Putamen (tissue), 1 donor: ENCODE measurements around the gene MYL2.
"Not testable (repeated sequence)": the region's sequence is repeated elsewhere in the genome, so short reads cannot be mapped to it uniquely, and the experiment has no call there.

Source experiments
- DNase-seq: peaks from one replicate; pipeline ENCODE4 v3.0.0-alpha.2; 2016; ENCODE audit warnings: low spot score

MYL2 gene, protein sequence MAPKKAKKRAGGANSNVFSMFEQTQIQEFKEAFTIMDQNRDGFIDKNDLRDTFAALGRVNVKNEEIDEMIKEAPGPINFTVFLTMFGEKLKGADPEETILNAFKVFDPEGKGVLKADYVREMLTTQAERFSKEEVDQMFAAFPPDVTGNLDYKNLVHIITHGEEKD

GRCh38 chr12:110920324-110920910 lies at the start of gene MYL2:
TSS of gene MYL2 (minus strand) at chr12:110920579. CDS start at chr12:110920529, 50 bp downstream.
- no peak for DNase-seq

DNA sequence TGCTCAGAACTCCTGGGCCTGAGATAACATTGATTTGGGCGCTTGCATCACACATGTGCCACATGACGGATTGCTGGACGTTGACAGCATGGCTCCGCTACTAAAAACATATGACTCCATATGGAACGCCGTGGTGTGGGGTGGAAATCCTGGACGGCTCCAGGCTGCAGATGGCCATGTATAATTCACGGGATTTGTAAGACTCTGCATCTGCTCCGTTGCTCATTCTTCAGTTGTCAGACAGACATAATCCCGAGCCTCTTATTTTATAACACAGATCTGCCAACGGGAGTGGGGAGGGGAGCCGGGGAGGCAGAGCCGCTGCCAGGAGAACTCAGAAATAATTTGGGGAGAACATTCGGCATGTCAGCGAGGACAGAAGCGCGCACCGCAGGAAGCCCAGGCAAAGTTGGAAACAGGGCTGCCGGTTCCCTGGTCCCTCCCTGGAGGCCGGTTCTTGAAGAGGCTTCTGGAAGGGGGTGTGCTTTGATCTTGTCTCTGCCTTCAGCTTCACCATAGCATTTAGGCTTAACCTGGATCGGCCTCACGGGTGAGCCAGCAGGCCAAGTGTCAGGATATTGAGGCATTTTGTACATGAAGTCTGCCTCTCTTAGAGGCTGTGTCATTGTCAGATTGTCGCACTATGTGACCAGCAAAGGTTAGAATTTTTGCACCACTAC lies 45.8 kb upstream of the MYL2 start:
- DNase-seq: no peak

- DNase-seq: no peak
These were observed 45.2 kb upstream of the MYL2 start for GRCh38 chr12:110965574-110965973.

DNA sequence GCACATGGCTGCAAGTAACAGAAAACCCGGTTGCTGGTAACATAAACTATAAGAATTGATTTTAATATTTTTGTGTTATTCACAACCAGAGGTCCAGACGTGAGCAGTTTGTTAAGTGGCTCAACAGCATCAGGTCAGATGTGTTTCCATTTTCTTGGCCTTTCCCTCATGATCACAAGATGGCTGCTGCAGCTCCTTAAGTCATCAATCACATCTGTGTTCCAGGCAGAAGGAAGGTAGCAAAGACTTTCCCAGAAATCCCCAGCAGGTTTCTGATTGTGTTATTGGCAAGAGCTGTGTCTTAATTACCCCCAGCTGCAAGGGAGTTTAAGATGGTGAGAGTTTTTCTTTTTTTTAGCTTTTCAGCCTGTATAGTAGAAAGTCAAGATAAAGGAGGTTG lies 40.4 kb upstream of the MYL2 start:
- no peak for DNase-seq

DNA sequence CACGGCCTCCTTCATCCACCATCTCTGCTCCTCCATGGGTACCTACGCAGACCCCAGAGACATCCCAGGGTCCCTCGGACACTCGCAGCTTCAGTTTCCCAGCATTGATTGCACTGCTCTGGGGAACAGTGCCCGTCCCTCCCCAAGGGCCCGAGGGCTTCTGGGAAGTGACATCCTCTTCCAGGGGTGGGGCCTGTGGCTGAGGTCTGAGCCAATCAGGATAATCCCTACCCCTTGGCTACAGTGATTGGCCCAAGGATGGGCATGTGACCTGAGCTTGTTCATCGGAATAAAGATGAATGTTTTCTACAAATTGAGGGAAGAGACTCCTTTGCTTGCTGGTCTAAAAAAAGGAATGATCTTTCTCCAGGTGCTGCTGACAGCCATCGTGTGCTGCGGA lies 37.3 kb upstream of the MYL2 start:
- DNase-seq: peak; percentile 64

- no peak for DNase-seq
These were observed 36.8 kb upstream of the MYL2 start for GRCh38 chr12:110957159-110957558.

GRCh38 chr12:110950867-110951266 lies 30.5 kb upstream of the MYL2 start:
- not testable (repeated sequence) for DNase-seq

GRCh38 chr12:110950466-110950865 lies 30.1 kb upstream of the MYL2 start:
- DNase-seq: not testable (repeated sequence)

DNA sequence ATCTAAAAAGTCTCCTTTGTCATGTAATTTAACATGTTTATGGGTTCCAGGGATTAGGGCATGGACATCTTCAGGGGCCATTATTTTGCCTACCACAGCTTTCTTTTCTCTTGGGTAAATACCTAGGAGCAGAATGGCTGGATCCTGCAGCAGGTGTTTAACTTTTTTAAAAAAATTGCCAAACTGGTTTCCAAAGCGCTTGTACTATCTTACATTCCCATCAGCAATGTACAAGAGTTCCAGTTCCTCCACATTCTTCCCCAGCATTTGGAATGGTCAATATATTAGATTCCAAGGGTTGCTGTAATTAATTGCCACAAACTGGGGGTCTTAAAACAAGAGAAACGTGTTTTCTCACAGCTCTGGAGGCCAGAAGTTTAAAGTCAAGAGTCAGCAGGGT lies 27.7 kb upstream of the MYL2 start:
- no peak for DNase-seq

GRCh38 chr12:110943373-110943772 lies 23.0 kb upstream of the MYL2 start:
- DNase-seq: no peak

DNA sequence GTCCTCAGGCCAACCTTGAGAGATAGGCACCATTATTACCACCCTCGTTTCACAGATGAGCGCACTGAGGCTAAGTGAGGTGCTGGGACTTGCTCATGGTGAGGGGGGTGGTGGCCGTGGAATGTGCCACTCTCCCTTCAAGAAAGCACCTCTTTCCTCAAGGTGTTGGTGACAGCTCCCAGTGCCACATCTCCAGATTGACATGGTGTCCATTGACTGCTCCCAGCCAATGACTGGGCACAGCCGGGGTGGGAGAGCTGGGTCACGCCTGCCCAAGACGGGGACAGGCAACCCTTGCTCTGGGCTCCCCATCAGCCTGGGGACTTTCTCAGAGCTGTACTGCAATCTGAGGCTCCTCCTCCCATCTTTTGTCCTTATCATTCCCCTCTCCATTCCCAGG lies 21.0 kb upstream of the MYL2 start:
- DNase-seq: no peak

DNA sequence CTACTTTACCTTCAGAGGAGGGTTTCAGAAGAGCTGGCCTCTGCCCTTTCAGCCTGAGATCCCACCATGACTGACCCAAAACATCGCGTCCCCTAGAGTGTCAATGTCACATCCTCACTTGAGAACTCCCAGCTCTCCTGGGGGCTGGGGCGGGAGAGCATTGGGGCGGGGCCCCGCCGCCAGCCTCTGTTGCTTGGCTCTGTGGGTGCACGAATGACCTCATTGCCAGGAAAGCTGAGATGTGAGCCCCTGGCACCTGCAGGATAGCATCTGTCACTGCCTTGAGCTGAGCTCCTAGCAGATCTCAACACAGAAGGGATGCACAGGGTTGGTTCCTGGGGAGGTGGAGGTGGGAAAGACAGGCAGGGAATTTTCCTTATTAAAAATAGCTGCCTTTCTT lies 20.6 kb upstream of the MYL2 start:
- peak; percentile 19 for DNase-seq

- DNase-seq: no peak
These were observed 19.9 kb upstream of the MYL2 start for GRCh38 chr12:110940296-110940695.

DNA sequence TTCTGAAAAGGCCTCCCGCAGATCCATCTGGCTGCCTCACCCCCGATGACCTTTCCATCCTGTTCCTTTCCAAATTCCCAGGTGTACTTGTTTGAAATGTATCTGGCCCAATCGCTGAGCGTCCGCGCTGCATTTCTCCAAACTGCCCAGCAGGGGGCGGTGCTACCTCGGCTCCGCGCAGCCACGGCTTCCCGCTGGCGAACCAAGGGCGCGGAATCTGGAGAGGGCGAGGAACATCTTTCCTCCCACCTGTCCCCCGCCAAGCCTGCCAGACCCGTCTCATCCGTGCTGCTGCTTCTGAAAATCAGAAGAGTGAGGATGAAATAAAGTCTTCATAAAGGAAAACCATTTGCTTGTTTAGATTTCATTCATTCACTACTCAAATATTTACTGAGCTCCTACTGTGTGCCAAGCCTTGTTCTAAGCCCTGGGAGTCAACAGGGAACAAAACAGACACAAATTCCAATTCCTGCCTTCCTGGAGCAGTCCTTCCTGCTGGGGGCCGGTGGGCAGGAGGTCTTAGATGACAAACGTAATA lies 16.8 kb upstream of the MYL2 start:
- no peak for DNase-seq

- no peak for DNase-seq
These were observed 16.2 kb upstream of the MYL2 start for GRCh38 chr12:110936367-110937103.

DNA sequence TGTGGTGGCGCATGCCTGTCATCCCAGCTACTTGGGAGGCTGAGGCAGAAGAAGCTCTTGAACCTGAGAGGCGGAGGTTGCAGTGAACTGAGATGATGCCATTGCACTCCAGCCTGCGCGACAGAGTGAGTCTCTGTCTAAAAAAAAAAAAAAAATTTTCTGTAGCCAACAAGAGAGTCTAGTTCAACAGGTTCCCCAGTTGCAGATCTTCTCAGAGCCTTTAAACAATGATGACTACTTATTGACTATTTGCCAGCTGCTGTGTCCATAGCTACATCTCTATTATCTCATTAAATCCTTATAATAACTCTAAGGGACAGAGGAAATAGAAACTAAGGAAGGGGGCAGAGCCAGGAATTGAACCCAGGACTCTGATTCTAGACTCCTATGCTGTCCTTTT lies 15.2 kb upstream of the MYL2 start:
- DNase-seq: no peak

- DNase-seq: no peak
These were observed 13.9 kb upstream of the MYL2 start for GRCh38 chr12:110934093-110934852.

GRCh38 chr12:110933326-110933974 lies 13.1 kb upstream of the MYL2 start:
- DNase-seq: no peak

DNA sequence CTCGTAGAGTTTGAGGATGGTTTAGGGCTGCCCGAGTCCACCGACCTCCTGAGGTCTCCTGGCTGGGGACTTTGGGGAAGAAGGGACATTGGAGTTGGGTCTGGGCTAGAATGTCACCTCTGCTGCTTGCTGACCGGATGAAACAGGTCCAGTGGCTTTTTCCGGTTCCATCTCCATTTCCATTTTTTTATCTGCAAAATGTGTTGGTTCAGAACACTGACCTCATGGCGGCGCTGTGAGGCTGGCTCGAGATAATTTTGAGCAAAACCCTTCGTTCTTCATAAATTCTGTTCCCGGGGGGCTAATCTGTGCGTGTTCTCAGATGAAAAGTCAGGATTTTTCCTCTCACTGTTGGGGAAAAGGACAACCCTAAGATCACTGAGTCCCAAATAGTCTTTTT lies 11.7 kb upstream of the MYL2 start:
- DNase-seq: no peak

GRCh38 chr12:110931315-110931728 lies 10.9 kb upstream of the MYL2 start:
- DNase-seq: no peak
